Adrenal gland (tissue), 5 donors: ENCODE results near the gene NFE2L2.

Source experiments
- CTCF ChIP-seq, 6 experiments: fragments of 450-650 bp in 4 of 6; fragments of 200-600 bp in 2 of 6; sonication (generic) in 1 of 6; IDR thresholded peaks; 1 replicate in 5 of 6; 2 replicates in 1 of 6; pipeline versions ENCODE4 v1.5.1 to v1.8.0; 2016 to 2021; ENCODE audit warnings: antibody characterized with exemption in 6 of 6, mild to moderate bottlenecking in 2 of 6, moderate library complexity in 1 of 6
- POLR2A ChIP-seq, 2 donors: fragments of 450-650 bp; IDR thresholded peaks; one replicate each; pipeline ENCODE4 v1.6.1; 2017; ENCODE audit warnings: antibody characterized with exemption in 2 of 2, mild to moderate bottlenecking in 2 of 2, moderate library complexity in 1 of 2
- donor health status: DM: no; HTN: no; CAD: no.

GRCh38 chr2:177285892-177286715 is 21.6 kb upstream of the NFE2L2 start:
- TF ChIP-seq CTCF (IDR thresholded peaks at IDR 0.05) (no peak), POLR2A (IDR thresholded peaks at IDR 0.05) (no peak)
